Measurements from ENCODE around the gene NOTCH1.

DNA sequence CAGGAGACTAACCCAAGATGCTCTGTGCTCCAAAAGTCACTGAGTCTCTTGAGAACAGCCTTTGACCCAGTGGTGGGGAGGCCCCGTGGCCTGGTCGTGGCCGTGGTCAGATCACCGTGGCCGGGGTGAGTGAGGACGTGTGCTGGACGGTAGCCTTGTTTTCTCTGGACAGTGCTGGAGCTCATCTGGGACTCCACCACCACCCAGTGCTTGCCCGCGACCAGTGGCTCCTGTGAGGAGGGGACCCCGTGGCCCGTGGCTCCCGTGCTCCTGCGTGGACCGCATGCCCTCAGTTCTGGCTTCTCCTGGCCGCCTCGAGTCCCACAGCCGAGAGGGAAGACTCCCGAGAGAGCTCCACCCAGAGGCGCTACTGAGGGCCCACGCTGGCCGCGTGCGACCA, 15.9 kb upstream of the NOTCH1 start:
- no peak for TF ChIP-seq OSR1 (CRISPR knock-in tag; IDR thresholded peaks at IDR 0.05)
- TF ChIP-seq, protein P1, sequence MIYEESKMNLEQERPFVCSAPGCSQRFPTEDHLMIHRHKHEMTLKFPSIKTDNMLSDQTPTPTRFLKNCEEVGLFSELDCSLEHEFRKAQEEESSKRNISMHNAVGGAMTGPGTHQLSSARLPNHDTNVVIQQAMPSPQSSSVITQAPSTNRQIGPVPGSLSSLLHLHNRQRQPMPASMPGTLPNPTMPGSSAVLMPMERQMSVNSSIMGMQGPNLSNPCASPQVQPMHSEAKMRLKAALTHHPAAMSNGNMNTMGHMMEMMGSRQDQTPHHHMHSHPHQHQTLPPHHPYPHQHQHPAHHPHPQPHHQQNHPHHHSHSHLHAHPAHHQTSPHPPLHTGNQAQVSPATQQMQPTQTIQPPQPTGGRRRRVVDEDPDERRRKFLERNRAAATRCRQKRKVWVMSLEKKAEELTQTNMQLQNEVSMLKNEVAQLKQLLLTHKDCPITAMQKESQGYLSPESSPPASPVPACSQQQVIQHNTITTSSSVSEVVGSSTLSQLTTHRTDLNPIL (CRISPR knock-in tag; IDR thresholded peaks at IDR 0.05; ENCODE audit: low read depth), result no peak
- no peak for TF ChIP-seq ZFP3 (CRISPR knock-in tag; IDR thresholded peaks at IDR 0.05)
- TF ChIP-seq TCF4 (CRISPR knock-in tag; IDR thresholded peaks at IDR 0.05; ENCODE audit: borderline replicate concordance), result no peak
- no peak for TF ChIP-seq ZFP30 (CRISPR knock-in tag; IDR thresholded peaks at IDR 0.05)
- TF ChIP-seq, protein P2, sequence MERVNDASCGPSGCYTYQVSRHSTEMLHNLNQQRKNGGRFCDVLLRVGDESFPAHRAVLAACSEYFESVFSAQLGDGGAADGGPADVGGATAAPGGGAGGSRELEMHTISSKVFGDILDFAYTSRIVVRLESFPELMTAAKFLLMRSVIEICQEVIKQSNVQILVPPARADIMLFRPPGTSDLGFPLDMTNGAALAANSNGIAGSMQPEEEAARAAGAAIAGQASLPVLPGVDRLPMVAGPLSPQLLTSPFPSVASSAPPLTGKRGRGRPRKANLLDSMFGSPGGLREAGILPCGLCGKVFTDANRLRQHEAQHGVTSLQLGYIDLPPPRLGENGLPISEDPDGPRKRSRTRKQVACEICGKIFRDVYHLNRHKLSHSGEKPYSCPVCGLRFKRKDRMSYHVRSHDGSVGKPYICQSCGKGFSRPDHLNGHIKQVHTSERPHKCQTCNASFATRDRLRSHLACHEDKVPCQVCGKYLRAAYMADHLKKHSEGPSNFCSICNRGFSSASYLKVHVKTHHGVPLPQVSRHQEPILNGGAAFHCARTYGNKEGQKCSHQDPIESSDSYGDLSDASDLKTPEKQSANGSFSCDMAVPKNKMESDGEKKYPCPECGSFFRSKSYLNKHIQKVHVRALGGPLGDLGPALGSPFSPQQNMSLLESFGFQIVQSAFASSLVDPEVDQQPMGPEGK (CRISPR knock-in tag; IDR thresholded peaks at IDR 0.05; ENCODE audit: borderline replicate concordance), result no peak
- no peak for TF ChIP-seq ZNF8 (CRISPR knock-in tag; IDR thresholded peaks at IDR 0.05)

Measured in SK-N-SH treated with all-trans-retinoic acid at 6 μM for 48 hours (cell line).